Fibroblast of peridontal ligament (primary cell): ENCODE measurements around the gene FOXO4.

Experiments used
- DNase-seq: peaks from one replicate; pipeline ENCODE4 v3.0.0-alpha.2; 2010; ENCODE audit errors: extremely low read depth

Gene FOXO4

GRCh38 chrX:71140440-71140839, 44.8 kb downstream of the FOXO4 start:
- DNase-seq = no peak

GRCh38 chrX:71143508-71143907, 47.9 kb downstream of the FOXO4 start:
- no peak for DNase-seq

- no peak for DNase-seq
These were observed 49.0 kb downstream of the FOXO4 start, which contains the start of gene NLGN3 for GRCh38 chrX:71144651-71145050. NLGN3 (plus strand) TSS chrX:71144841; CDS start chrX:71147750, 2,909 bp downstream.

- DNase-seq = no peak
These were observed 52.0 kb downstream of the FOXO4 start for GRCh38 chrX:71147496-71148277.

GRCh38 chrX:71148278-71148663, 52.6 kb downstream of the FOXO4 start:
- no peak for DNase-seq

GRCh38 chrX:71151366-71151765, 55.7 kb downstream of the FOXO4 start:
- DNase-seq = no peak
